Right atrium auricular region (tissue), 2 donors: ENCODE measurements around the gene PRDM5. TPM values are rescaled to one million over a fixed set of nuclear protein-coding genes. Genes with fewer than 3 reads are reported as not detected.

Experiments
- DNase-seq: peaks from one replicate; pipeline ENCODE4 v3.0.0-alpha.2; 2019; ENCODE audit warnings: low spot score
- H3K27ac ChIP-seq, 2 donors: fragments of 200-600 bp; sonication (generic); 1 replicate in 1 of 2; 2 replicates in 1 of 2; pipeline ENCODE4 v1.5.1; 2016 to 2019
- H3K27me3 ChIP-seq, 2 donors: fragments of 200-600 bp; sonication (generic); one replicate each; pipeline versions ENCODE4 v1.5.1 to v1.6.0; 2017 to 2019
- H3K36me3 ChIP-seq: fragments of 200-600 bp; sonication (generic); one replicate; pipeline ENCODE4 v1.5.1; 2016
- H3K4me1 ChIP-seq, 2 donors: fragments of 200-600 bp; sonication (generic); one replicate each; pipeline versions ENCODE4 v1.5.1 to v1.6.0; 2017 to 2019
- H3K4me3 ChIP-seq, 2 donors: fragments of 200-600 bp; sonication (generic); 1 replicate in 1 of 2; 2 replicates in 1 of 2; pipeline ENCODE4 v1.5.1; 2017 to 2019; ENCODE audit warnings: mild to moderate bottlenecking in 1 of 2, moderate library complexity in 1 of 2
- H3K9me3 ChIP-seq, 2 donors: fragments of 200-600 bp; sonication (generic); one replicate each; pipeline ENCODE4 v1.5.1; 2019
- total RNA-seq, 2 donors: library from RNA; depleted of rRNA; stranded (reverse); fragments of >200 nt; gene quantifications; one replicate each; pipeline ENCODE4 v1.1.0, GENCODE V29; 2016
- TF ChIP-seq, protein P1 (sequence below), 2 donors: fragments of 200-600 bp; sonication (generic); IDR thresholded peaks; one replicate each; pipeline ENCODE4 v1.5.1; 2019; ENCODE audit warnings: antibody characterized with exemption in 2 of 2

The PRDM5 gene
- total RNA-seq, 2 donors from 2014 or later, result 8.1 to 12.8 TPM

DNA sequence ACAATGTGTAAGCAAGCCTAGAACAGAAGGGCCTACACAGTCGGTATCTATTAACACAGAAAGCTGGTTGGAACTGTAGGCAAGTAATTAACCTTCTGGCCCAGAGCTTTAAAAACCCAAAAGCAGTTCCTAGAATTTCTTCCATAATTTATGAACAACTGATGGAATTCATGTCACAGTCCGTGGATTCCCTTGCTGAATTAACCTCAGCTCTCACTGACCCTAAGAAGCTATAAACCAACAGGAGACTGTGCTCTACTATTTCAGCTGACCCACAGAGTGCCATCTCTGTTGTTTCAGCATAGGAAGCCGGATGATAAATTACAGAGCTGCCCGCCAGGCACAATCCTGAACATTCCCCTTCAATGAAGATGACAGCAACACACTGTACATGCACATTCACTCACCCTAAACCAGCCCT is 157.3 kb downstream of the PRDM5 start:
- TF ChIP-seq, protein P1, sequence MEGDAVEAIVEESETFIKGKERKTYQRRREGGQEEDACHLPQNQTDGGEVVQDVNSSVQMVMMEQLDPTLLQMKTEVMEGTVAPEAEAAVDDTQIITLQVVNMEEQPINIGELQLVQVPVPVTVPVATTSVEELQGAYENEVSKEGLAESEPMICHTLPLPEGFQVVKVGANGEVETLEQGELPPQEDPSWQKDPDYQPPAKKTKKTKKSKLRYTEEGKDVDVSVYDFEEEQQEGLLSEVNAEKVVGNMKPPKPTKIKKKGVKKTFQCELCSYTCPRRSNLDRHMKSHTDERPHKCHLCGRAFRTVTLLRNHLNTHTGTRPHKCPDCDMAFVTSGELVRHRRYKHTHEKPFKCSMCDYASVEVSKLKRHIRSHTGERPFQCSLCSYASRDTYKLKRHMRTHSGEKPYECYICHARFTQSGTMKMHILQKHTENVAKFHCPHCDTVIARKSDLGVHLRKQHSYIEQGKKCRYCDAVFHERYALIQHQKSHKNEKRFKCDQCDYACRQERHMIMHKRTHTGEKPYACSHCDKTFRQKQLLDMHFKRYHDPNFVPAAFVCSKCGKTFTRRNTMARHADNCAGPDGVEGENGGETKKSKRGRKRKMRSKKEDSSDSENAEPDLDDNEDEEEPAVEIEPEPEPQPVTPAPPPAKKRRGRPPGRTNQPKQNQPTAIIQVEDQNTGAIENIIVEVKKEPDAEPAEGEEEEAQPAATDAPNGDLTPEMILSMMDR (IDR thresholded peaks at IDR 0.05), result no peak
- Histone ChIP-seq H3K27ac (peak overlapping the region in 1 of 2 donors; percentile 27), H3K4me3 (no peak overlapping the region)

GRCh38 chr4:120763650-120764049 is 158.9 kb downstream of the PRDM5 start:
- DNase-seq, result no peak
- H3K27me3 ChIP-seq, result no peaks in the 10 kb centered on the region
- TF ChIP-seq, protein P1 (IDR thresholded peaks at IDR 0.05), result no peak
- H3K9me3 ChIP-seq, result no peaks in the 10 kb centered on the region
- H3K4me1 ChIP-seq, result peaks cover 0 to 3% of the 10 kb centered on the region in 2 donors
- H3K27ac ChIP-seq, result no peak overlapping the region
- no peaks in the 10 kb centered on the region for H3K36me3 ChIP-seq
- no peak overlapping the region for H3K4me3 ChIP-seq

More for the DNA sequence above, 157.3 kb downstream of the PRDM5 start:
- no peaks in the 10 kb centered on the region for H3K36me3 ChIP-seq
- H3K9me3 ChIP-seq, result no peaks in the 10 kb centered on the region
- DNase-seq, result no peak
- H3K27me3 ChIP-seq, result no peaks in the 10 kb centered on the region
- peaks cover 0 to 3% of the 10 kb centered on the region in 2 donors for H3K4me1 ChIP-seq

DNA sequence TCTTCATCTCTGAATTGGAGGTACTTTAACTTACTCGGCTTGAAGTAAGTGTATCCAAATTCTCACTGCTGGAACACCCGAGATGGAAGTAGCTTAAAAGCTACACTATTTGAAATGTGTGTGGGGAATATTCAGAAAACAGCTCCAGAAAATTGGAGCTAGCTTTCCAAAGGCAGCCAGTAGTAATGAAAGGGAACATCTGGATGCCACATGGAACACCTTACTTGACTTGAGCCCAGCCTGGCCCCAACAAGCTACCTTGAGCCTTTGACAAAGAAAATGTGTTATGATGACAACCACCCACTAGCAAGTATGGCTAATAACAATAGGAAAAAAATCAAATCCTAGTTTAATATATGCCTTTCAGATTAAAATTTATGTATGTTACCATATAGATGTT is 161.5 kb downstream of the PRDM5 start:
- TF ChIP-seq, protein P1 (IDR thresholded peaks at IDR 0.05), result no peak
- peaks cover 0 to 3% of the 10 kb centered on the region in 2 donors for H3K4me1 ChIP-seq
- no peak for DNase-seq
- H3K9me3 ChIP-seq, result no peaks in the 10 kb centered on the region
- no peaks in the 10 kb centered on the region for H3K36me3 ChIP-seq
- H3K4me3 ChIP-seq, result no peak overlapping the region
- no peak overlapping the region for H3K27ac ChIP-seq
- H3K27me3 ChIP-seq, result no peaks in the 10 kb centered on the region

GRCh38 chr4:120760047-120760446 is 162.5 kb downstream of the PRDM5 start:
- TF ChIP-seq, protein P1 (IDR thresholded peaks at IDR 0.05), result no peak
- Histone ChIP-seq H3K4me3 (no peak overlapping the region), H3K36me3 (no peaks in the 10 kb centered on the region), H3K27me3 (no peaks in the 10 kb centered on the region), H3K27ac (no peak overlapping the region), H3K4me1 (no peaks in the 10 kb centered on the region), H3K9me3 (no peaks in the 10 kb centered on the region)
- DNase-seq, result no peak

DNA sequence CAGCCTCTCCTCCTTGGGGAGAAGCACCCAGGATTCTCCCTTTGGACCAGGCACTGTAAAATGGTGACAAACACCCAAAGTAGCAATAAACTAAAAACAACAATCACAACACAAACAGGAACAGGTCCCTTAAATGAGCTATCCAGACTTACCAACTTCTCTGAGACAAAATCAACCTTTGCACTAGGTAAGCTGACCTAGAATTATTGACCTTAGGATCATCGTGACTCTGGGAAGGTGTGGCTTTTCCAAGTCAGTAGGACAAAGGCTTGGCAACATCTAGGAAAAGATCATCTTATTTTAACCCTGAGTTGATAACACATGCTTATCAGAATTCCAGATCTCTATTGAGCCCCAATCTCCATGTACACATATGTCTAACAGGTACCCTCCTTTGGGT is 166.7 kb downstream of the PRDM5 start:
- no peaks in the 10 kb centered on the region for H3K27me3 ChIP-seq
- peaks cover 0 to 6% of the 10 kb centered on the region in 2 donors for H3K9me3 ChIP-seq
- no peaks in the 10 kb centered on the region for H3K4me1 ChIP-seq
- no peak for DNase-seq
- TF ChIP-seq, protein P1 (IDR thresholded peaks at IDR 0.05), result no peak
- H3K4me3 ChIP-seq, result no peak overlapping the region
- no peaks in the 10 kb centered on the region for H3K36me3 ChIP-seq
- H3K27ac ChIP-seq, result no peak overlapping the region

DNA sequence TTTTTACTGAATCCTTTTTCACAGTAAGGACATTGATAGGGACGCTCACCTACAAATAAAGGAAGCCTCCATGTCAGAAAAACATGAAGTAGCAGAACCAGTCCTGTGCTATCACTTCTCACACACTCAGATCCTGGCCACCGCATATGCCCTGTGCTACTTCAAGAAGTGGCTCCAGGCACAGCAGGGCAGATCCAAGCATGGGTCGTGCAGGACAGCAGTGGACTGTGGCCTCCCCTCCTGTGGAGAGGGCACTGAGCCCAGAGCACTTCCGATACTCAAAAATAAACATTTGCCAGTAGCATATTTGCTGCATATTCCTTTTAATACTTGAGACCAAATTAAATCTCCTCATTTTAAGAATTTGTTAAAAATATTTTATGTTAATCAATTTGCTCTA is 167.9 kb downstream of the PRDM5 start:
- Histone ChIP-seq H3K9me3 (peaks cover 0 to 6% of the 10 kb centered on the region in 2 donors), H3K27ac (no peak overlapping the region), H3K27me3 (no peaks in the 10 kb centered on the region), H3K36me3 (no peaks in the 10 kb centered on the region), H3K4me3 (no peak overlapping the region), H3K4me1 (no peaks in the 10 kb centered on the region)
- TF ChIP-seq, protein P1 (IDR thresholded peaks at IDR 0.05), result no peak
- no peak for DNase-seq
